ENCODE measurements around the gene MIER2.

GRCh38 chr19:387777-388176 is 43.2 kb upstream of the MIER2 start:
- no peak for TF ChIP-seq RARB (CRISPR knock-in tag; IDR thresholded peaks at IDR 0.05)
- no peak for TF ChIP-seq PATZ1 (CRISPR knock-in tag; IDR thresholded peaks at IDR 0.05; ENCODE audit: borderline replicate concordance)
- no peak for TF ChIP-seq ARNTL (CRISPR knock-in tag; IDR thresholded peaks at IDR 0.05; ENCODE audit: borderline replicate concordance, low read depth)
- no peak for TF ChIP-seq CSDC2 (CRISPR knock-in tag; IDR thresholded peaks at IDR 0.05)
- TF ChIP-seq BACH2 (CRISPR knock-in tag; IDR thresholded peaks at IDR 0.05; ENCODE audit: borderline replicate concordance): no peak
- TF ChIP-seq TSHZ2 (CRISPR knock-in tag; IDR thresholded peaks at IDR 0.05): no peak
- TF ChIP-seq ZNF565 (CRISPR knock-in tag; conservative IDR thresholded peaks at IDR 0.05; ENCODE audit: low read depth): no peak
- no peak for TF ChIP-seq CSRNP3 (CRISPR knock-in tag; IDR thresholded peaks at IDR 0.05)
- TF ChIP-seq, protein P1, sequence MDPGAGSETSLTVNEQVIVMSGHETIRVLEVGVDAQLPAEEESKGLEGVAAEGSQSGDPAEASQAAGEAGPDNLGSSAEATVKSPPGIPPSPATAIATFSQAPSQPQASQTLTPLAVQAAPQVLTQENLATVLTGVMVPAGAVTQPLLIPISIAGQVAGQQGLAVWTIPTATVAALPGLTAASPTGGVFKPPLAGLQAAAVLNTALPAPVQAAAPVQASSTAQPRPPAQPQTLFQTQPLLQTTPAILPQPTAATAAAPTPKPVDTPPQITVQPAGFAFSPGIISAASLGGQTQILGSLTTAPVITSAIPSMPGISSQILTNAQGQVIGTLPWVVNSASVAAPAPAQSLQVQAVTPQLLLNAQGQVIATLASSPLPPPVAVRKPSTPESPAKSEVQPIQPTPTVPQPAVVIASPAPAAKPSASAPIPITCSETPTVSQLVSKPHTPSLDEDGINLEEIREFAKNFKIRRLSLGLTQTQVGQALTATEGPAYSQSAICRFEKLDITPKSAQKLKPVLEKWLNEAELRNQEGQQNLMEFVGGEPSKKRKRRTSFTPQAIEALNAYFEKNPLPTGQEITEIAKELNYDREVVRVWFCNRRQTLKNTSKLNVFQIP (CRISPR knock-in tag; IDR thresholded peaks at IDR 0.05; ENCODE audit: borderline replicate concordance, low read depth): no peak
- no peak for TF ChIP-seq PPARA (CRISPR knock-in tag; IDR thresholded peaks at IDR 0.05; ENCODE audit: borderline replicate concordance)
- no peak for TF ChIP-seq ZFP30 (CRISPR knock-in tag; IDR thresholded peaks at IDR 0.05)
- TF ChIP-seq CREB5 (CRISPR knock-in tag; IDR thresholded peaks at IDR 0.05; ENCODE audit: low read depth): no peak
- TF ChIP-seq ISL1 (CRISPR knock-in tag; IDR thresholded peaks at IDR 0.05): no peak
- TF ChIP-seq SNAI2 (CRISPR knock-in tag; IDR thresholded peaks at IDR 0.05): no peak
